HG02981 (cell line): ENCODE measurements around the gene FUS.
"Not testable (repeated sequence)": the region's sequence is repeated elsewhere in the genome, so short reads cannot be mapped to it uniquely, and the experiment has no call there.

Experiments
- ATAC-seq: cut with Tn5 transposase; IDR thresholded peaks from one replicate; pipeline ENCODE4 v1.9.1; 2021; ENCODE audit warnings: mild to moderate bottlenecking, moderate library complexity; ENCODE audit not compliant: unreplicated experiment

The FUS gene

DNA sequence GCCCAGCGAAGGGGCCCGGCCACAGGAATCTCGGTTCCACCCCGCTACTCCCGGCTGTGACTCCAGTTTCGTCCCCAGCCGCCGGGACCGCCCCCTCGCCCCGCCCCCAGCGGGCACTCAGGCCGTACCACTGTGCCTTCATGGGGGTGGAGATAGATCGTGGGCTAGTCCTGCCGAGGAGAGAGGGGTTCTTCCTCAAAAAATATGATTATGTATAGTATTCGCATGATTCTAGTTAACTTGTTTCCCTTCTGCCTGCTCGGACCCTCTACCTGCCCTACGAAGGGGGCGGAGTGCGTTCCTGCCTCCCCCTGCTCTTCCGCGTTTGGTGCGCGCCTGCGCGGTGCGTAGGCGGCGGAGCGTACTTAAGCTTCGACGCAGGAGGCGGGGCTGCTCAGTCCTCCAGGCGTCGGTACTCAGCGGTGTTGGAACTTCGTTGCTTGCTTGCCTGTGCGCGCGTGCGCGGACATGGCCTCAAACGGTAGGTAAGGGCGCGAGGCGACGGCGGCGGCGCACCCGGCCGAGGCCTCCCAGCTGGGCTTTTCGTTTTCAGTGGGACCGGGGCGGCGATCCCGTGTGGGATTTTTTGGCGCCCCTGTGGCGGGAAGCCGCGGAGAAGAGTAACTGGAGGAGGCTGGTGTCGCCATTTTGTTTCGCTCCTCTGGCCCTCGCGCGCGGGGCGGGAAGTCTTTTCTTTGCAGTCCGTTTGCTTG lies at the start of gene FUS:
TSS of gene FUS (plus strand) at position 393 of the 713 bp plus-strand sequence. CDS start at position 469, 76 bp downstream.
- peak; percentile 47 for ATAC-seq

- no peak for ATAC-seq
Measured at GRCh38 chr16:31130336-31130891, 49.5 kb upstream of the FUS start.

DNA sequence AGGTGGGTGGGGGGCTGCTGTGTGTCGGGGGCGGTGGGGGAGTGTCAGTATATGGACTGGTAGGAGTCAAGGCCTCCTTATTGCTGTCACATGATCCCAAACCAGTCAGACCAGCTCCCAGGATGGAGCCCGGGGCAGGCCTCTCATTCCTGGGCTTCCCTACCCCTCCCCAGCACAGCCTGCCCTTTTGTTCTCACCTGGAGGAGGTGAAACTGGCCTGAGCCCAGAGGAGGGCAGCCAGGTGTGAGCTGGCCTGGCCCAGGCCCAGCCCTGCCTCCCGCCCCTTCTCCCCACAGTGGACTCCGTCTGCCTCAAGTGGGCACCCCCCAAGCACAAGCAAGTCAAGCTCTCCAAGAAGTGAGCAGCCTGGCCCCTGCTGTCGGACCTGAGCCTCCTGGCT lies 49.0 kb upstream of the FUS start:
- no peak for ATAC-seq

DNA sequence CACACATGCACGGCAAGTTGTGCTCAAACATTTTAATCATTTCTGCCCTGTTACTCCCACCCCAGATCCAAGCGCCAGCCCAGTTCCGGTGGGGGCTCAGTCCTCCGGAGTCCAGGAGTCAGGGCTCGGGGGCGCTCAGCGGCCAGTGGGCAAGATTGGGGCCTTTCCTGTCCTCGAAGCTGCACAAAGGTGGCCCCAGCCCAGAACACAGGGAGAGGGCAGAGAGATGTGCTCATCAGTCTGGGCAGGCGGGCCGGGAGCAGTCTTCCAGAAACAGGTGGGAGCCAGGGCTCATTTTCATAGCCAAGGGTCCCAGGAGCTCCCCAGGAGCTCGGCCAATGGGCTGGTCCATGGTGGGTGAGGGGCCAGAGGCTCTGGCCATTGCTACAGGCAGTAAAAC lies 48.5 kb upstream of the FUS start:
- ATAC-seq, result no peak

DNA sequence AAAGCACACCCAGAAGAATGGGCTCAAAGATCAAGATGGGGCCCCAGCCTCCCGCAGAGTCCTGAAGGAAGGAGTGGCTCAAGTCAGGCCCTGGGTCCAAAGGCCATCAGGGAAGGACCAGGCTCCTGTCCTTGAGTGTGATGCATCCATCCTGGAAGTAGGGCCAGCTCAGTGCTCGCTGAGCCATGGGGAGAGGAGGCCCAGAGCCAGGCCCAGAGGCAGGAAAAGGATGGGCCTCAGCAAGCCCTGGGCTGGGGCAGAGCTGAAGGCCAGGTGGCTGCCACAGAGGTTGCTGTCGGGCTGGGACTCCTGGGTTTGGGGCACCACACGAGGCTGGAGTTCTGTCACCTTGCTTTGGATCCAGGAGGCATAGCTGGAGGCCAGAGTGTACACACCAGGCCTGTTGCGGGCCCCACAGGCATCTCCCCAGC lies 48.1 kb upstream of the FUS start:
- no peak for ATAC-seq

DNA sequence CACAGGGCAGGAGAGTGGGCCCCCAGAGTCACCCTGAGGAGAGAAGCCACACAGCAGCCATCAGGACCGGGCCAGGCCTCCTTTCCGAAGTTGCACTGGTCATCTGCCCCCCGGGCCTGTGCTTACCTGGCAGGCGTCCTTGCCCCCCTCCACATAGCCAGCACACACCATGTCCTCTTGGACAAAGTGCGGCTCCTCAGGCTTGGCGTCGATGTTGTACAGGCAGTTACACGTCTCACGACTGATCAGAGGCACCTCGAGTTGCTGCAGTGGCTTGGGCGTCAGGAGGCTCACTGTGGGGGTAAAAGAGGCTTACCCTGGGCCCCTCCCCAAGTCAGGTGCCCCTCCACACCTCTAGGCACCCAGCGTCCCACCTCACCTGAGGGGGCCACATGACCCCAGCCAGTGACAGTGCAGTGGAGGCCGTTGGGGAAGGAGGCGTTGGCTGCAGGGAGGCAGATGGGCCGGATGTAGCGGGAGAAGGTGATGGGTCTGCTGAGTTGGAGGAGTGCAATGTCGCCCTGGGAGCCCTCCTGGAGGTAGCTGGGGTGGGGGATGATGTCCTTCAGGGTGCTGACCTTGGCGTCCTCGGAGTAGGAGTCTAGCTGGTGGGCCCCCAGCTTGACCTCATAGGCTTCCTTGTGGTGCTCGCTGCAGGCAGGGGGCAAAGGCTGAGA lies 47.5 kb upstream of the FUS start:
- no peak for ATAC-seq

DNA sequence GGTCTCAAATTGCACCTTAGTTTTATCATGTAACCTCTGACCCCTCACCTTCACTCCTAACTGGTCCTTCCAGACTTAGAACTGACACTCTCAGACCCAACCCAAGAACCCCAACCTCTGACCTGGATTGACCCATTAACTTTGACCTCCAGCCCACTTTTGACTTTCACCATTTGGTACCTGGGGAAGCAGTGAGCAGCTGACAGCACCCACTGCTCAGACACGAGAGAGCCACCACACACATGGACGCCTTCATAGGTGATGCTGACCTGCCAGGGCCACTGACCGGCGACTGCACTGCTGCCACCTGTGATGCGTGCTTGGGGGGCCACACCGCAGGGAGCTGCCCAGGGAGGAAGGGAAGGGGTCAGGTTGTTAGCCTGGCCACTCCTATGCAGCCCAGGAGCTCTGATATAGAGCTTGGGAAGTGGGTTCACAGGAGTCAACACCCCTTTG lies 46.9 kb upstream of the FUS start:
- ATAC-seq, result no peak

DNA sequence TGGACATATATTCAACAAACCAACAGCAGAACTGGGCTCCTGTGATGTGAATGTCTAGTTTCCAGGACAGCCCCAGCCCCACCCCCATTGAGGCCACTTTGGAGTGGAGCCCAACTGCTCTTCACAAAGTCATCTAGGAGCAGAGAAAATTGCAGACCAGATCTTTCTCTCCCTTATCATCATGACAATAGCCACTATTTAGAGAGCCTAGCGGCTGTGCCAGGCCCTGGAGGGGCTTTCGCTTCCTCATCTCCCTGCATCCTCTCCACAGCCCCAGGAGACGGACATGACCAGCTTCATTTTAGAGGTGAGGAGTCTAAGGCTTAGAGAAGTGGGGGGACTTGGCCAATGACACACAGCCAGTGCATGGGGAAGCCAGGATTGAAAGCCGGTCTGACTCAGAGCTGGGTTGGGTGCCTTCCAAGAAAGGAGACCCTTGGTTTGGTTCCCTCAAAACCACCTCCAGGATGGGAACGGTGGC lies 45.8 kb upstream of the FUS start:
- no peak for ATAC-seq

DNA sequence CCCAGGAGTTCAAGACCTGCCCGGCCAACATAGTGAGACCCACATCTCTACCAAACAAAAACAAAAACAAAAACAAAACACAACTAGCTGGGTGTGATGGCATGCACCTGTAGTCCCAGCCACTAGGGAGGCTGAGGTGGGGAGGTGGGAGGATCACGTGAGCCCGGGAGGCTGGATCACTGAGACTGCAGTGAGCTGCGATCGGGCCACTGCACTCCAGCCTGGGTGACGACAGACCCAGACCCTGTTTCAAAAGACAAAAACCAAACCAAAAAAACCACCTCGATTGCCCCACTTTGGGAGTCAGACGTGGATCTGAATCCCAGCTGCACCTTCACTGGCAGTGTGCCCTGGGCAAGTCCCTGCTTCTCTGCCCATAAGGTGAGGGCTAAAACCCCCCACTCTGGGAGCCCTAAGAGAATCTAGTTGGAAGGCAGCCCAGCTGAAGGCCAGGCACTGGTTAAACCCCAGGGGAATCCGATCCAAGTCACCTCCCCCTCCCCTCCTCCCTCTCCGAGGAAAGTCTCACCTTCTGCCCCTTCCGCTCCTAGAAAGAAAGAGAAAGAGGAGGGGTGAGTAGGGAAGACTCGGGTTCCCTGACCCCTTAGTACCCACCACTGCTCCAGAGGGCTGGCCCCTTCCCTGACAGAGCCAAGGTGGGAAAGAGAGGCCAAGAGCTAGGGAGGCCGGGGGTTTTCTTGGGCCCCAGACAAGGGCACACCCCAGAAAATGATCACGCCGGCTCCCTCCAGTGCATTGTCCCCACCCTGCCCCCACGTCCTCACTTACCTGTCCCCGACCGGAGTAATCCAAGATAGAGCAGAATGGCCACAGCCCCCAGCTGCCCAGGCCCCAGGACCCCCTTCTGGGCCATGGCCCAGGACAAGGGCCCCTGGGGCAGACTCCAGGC lies 45.1 kb upstream of the FUS start:
- no peak for ATAC-seq

DNA sequence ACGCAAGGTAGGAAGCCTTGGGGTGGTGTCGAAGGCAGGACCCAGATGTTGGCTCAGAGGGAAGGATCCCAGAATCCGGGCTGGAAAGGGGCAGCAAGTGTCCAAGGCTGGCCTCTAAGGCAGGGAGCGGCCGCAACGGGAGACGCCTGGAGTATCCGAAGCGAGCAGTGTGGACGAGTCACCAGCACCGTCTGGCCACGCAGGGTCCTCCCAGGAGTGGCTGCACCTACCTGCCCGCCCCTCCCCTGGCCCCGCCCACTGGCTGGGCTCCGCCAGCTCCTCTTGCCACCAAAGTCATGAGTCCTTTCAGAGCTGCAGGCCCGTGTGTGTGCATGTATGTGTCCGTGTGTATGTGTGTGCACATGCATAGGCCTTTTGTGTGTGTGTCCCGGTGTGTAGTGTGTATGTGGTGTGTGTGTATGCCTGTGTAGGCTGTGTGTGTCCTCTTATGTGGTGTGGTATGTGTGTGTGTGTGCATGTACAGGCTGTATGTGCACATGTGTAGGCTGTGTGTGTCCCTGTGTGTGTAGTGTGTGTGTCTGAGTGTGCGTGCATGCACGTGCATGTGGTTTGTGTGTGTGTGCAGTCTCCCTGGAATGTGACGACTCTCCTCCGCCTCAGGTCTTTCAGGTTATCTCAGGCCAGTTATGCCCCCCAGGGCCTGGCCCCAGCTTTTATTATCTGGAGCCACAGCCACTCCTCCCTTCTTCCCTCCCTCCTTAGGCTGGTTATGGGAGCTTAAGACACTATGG lies 44.2 kb upstream of the FUS start, which contains the start of gene PRSS8:
TSS of gene PRSS8 (minus strand) at position 193 of the 752 bp plus-strand sequence. CDS start 229 bp downstream, outside the sequence.
- no peak for ATAC-seq

DNA sequence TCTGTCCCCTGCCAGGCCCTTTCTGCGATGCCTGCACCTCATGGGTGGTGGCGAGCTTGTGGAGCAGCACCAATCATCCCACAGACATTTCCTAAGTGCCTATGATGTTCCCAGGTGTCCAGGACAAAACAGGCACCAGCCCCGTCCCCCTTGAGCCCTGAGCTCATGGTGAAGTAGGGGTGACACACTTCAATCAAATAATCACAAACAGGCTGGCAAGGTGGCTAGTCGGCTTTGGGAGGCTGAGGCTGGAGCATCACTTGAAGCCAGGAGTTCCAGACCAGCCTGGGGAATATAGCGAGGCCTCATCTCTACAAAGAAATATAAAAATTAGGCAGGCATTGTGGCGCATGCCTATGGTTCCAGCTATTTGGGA lies 43.7 kb upstream of the FUS start:
- no peak for ATAC-seq

DNA sequence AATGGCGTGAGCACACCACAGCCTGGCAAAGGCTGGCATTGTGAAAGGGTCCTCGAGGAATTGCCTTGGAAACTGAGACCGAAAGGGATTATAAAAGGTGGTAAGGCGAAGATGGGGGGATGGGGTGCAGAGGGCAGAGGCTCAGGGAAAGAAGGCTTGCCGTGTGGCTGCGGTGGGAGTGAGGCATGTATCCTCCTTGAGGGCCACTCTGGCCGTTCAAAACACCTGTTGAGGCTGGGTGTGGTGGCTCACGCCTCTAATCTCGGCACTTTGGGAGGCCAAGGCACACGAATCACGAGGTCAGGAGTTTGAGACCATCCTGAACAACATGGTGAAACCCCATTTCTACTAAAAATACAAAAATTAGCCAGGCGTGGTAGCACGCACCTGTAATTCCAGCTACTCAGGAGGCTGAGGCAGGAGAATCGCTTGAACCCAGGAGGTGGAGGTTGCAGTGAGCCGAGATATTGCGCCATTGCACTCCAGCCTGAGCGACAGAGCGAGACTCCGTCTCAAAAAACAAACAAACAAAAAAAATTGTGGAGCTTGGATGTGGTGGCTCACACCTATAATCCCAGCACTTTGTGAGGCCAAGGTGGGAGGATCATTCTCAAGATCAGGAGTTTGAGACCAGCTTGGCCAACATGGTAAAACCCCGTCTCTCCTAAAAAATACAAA lies 43.0 kb upstream of the FUS start:
- not testable (repeated sequence) for ATAC-seq

GRCh38 chr16:31138621-31139578 lies 41.0 kb upstream of the FUS start:
- no peak for ATAC-seq

DNA sequence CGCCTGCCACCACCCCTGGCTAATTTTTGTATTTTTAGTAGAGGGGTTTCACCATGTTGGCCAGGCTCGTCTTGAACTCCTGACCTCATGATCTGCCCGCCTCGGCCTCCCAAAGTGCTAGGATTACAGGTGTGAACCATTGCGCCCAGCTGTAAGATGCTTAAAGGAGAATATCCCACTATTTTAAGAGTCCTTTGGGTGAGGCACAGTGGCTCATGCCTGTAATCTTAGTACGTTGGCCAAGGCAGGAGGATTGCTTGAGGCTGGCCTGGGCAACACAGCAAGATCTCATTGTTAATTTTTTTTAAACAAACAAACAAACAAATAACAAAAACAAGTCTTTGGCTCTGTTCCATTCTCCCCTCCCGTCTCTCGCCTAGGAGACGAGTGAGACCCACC lies 38.9 kb upstream of the FUS start:
- not testable (repeated sequence) for ATAC-seq

DNA sequence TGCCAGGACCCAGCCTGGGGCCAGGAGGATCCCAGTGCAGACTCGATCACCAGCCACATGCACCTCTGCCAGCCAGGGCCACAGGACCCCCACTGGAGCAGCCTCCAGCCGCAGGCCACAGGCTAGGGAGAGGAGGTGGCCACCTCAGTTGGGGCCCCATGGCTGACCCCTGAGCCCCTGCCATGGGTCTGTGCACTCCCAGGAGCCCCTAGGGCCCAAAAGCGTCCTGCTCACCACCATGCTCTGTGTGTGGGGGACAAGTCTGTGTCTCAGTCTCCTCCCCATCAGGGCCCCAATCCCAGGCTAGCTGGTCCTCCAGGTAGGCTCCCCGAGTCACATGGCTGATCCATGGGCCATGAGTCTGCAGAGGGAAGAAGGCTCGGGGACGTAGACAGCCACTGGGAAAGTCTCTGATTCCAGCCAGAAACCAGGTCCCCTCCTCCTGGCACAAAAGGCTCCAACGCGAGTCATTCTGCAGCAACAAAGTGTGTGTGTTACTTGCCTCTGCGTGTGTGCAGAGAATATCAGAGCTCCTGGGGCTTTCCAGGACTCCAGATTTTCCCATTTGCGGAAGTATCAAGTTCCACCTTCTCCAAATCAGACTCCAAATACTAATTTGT lies 38.3 kb upstream of the FUS start:
- no peak for ATAC-seq

GRCh38 chr16:31142109-31143010 lies 37.6 kb upstream of the FUS start:
- ATAC-seq, result peak; percentile 87
